SK-N-SH (cell line): ENCODE results near the gene RESF1.

Experiments
- CTCF ChIP-seq: fragments of 200-600 bp; sonication (generic); IDR thresholded peaks from 2 replicates; pipeline ENCODE4 v1.6.1; 2017; ENCODE audit warnings: antibody characterized with exemption, mild to moderate bottlenecking, moderate library complexity
- EP300 ChIP-seq, 2 experiments: IDR thresholded peaks; 2 replicates each; pipeline versions ENCODE4 v1.4.0 to v1.6.1; 2012; ENCODE audit warnings: borderline replicate concordance in 1 of 2, low read depth in 1 of 2, low read length in 1 of 2
- MAX ChIP-seq: IDR thresholded peaks from 2 replicates; pipeline ENCODE4 v1.4.0; 2012; ENCODE audit warnings: low read depth
- MXI1 ChIP-seq: IDR thresholded peaks from 2 replicates; pipeline ENCODE4 v1.6.1; 2012; ENCODE audit warnings: mild to moderate bottlenecking, low read depth, low read length, improper control_type of control experiment
- PBX3 ChIP-seq: IDR thresholded peaks from 2 replicates; pipeline ENCODE4; 2012
- POLR2AphosphoS5 ChIP-seq: IDR thresholded peaks from 2 replicates; pipeline ENCODE4 v1.6.1; 2012; ENCODE audit warnings: low read depth, low read length
- RCOR1 ChIP-seq: fragments of 150-350 bp; IDR thresholded peaks from 2 replicates; pipeline ENCODE4 v1.6.1; 2017; ENCODE audit warnings: antibody characterized with exemption, low read length
- REST ChIP-seq: IDR thresholded peaks from 2 replicates; pipeline ENCODE4 v1.6.1; 2012; ENCODE audit warnings: mild to moderate bottlenecking, low read depth, low read length, moderate library complexity
- SMC3 ChIP-seq: IDR thresholded peaks from 2 replicates; pipeline ENCODE4 v1.6.1; 2012; ENCODE audit warnings: low read depth, low read length, improper control_type of control experiment
- TAF1 ChIP-seq: IDR thresholded peaks from 2 replicates; pipeline ENCODE4 v1.6.1; 2012; ENCODE audit warnings: low read depth, mild to moderate bottlenecking, low read length, moderate library complexity, borderline replicate concordance
- TEAD4 ChIP-seq: IDR thresholded peaks from 2 replicates; pipeline ENCODE4 v1.4.0; 2012; ENCODE audit warnings: mild to moderate bottlenecking, borderline replicate concordance; ENCODE audit not compliant: insufficient read depth
- USF2 ChIP-seq: fragments of 150-350 bp; IDR thresholded peaks from 2 replicates; pipeline ENCODE4 v1.6.1; 2017; ENCODE audit warnings: antibody characterized with exemption, low read length, low read depth, borderline replicate concordance
- YY1 ChIP-seq: IDR thresholded peaks from 2 replicates; pipeline ENCODE4 v1.4.0; 2012; ENCODE audit warnings: low read depth, mild to moderate bottlenecking

GRCh38 chr12:31951939-31952338 is 7.3 kb upstream of the RESF1 start:
- TF ChIP-seq CTCF (no peak), PBX3 (no peak), TEAD4 (no peak), MAX (no peak), REST (no peak), RCOR1 (no peak), YY1 (no peak), TAF1 (no peak), USF2 (no peak), SMC3 (no peak), EP300 (IDR thresholded peaks at IDR 0.05; ENCODE audit: borderline replicate concordance in 1 of 2, low read depth in 1 of 2, low read length in 1 of 2) (no peak), MXI1 (no peak), POLR2AphosphoS5 (no peak)
